Left ventricle myocardium inferior (tissue), 1 donor: ENCODE data around the gene ROCK2. TPM values are rescaled to one million over a fixed set of nuclear protein-coding genes. Genes with fewer than 3 reads are reported as not detected.

ENCODE experiments used
- DNase-seq: peaks from one replicate; pipeline ENCODE4 v3.0.0-alpha.2; 2020
- H3K27ac ChIP-seq: fragments of 200-600 bp; replicated peaks from 2 replicates; pipeline ENCODE4 v1.8.0; 2021
- H3K27me3 ChIP-seq: fragments of 200-600 bp; 2 replicates; pipeline ENCODE4 v1.8.0; 2021; ENCODE audit warnings: low read depth
- H3K36me3 ChIP-seq: fragments of 200-600 bp; 2 replicates; pipeline ENCODE4 v1.8.0; 2021
- H3K4me1 ChIP-seq: fragments of 200-600 bp; 2 replicates; pipeline ENCODE4 v1.8.0; 2021
- H3K4me3 ChIP-seq: fragments of 200-600 bp; 2 replicates; pipeline ENCODE4 v1.8.0; 2021; ENCODE audit warnings: mild to moderate bottlenecking, moderate library complexity
- H3K9me3 ChIP-seq: fragments of 200-600 bp; replicated peaks from 2 replicates; pipeline ENCODE4 v1.8.0; 2021
- intact Hi-C: fragments of 100-400 bp; cut with micrococcal nuclease; formaldehyde crosslinking; loops from one replicate; pipeline ENCODE4 v1.11.0; 2022
- total RNA-seq: library from RNA; stranded (reverse); fragmentation: NEBNext Ultra II Directional; extraction: Animal tissue kit (Norgen Biotek cat#: 25700); gene quantifications from one replicate; pipeline ENCODE4 v1.2.1, GENCODE V29; 2021
- TF ChIP-seq, protein P1 (sequence below): fragments of 200-600 bp; IDR thresholded peaks from 2 replicates; pipeline ENCODE4 v1.8.0; 2021; ENCODE audit warnings: antibody characterized with exemption, mild to moderate bottlenecking, borderline replicate concordance
- donor health status: DM: no; HTN: yes; CAD: no; lungs with severe emphysema.

Gene ROCK2
- total RNA-seq, 1 donor from 2014 or later: 30.2 TPM

DNA sequence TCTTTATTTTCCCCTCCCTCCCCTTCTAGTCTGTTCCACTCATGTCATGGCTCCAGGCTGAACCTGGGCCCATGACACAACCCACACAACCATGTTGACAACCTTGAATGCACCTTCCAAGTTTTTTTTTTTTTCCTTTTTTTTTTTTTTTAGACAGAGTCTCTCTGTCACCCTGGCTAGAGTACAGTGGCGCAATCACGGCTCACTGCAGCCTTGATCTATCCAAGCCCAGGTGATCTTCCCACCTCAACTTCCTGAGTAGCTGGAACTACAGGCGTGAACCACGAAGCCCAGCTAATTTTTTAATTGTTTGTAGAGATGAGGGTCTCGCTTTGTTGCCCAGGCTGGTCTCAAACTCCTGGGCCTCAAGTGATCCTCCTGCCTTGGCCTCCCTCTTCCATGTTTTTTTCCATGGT lies 21.9 kb upstream of the ROCK2 start:
- no peak for DNase-seq
- Histone ChIP-seq H3K4me3 (no peak overlapping the region), H3K27me3 (no peaks in the 10 kb centered on the region), H3K4me1 (peaks cover 21% of the 10 kb centered on the region), H3K9me3 (no peaks in the 10 kb centered on the region), H3K27ac (no peak overlapping the region), H3K36me3 (no peaks in the 10 kb centered on the region)
- intact Hi-C loops: no loop called here
- TF ChIP-seq, protein P1, sequence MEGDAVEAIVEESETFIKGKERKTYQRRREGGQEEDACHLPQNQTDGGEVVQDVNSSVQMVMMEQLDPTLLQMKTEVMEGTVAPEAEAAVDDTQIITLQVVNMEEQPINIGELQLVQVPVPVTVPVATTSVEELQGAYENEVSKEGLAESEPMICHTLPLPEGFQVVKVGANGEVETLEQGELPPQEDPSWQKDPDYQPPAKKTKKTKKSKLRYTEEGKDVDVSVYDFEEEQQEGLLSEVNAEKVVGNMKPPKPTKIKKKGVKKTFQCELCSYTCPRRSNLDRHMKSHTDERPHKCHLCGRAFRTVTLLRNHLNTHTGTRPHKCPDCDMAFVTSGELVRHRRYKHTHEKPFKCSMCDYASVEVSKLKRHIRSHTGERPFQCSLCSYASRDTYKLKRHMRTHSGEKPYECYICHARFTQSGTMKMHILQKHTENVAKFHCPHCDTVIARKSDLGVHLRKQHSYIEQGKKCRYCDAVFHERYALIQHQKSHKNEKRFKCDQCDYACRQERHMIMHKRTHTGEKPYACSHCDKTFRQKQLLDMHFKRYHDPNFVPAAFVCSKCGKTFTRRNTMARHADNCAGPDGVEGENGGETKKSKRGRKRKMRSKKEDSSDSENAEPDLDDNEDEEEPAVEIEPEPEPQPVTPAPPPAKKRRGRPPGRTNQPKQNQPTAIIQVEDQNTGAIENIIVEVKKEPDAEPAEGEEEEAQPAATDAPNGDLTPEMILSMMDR: no peak

DNA sequence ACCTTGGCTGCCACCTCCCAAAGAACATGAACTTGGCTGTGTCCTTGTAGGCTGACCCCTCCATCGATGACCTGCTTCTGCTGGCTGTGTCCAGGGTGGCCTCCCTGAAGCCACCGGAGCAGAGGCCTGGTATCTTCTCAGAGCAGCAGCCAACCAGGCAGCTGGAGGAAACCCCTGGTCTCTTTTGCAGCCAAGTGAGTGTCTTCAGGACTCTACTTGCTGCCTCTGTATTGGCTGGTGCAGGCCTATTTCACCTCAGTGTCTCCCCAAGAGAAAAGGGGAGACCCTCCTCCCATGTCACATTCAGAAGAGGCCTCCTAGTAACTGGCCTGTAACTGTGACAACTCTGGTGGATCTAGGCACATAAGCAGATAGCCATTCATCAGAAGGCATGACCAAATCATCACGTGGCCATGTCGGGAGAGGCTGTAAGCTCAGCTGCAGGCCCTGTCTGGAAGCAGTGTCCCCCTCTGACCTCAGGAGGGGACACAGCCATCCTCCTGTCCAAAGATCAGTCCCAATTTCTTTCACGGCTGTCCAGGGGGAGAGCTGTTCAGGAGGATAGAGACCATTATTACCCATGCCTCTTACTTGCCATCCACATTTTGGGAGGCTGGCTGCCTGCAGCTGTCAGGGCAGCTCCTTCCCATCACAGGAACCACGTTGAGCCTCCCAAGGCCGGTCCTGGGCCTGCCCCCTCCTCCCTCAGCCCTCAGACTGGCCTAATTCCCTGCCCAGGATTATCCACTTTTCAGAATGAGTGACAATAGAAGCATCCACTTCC lies 20.9 kb upstream of the ROCK2 start:
- TF ChIP-seq, protein P1: no peak
- no peaks in the 10 kb centered on the region for H3K36me3 ChIP-seq
- no peak overlapping the region for H3K4me3 ChIP-seq
- DNase-seq: no peak
- no peaks in the 10 kb centered on the region for H3K9me3 ChIP-seq
- no peak overlapping the region for H3K27ac ChIP-seq
- intact Hi-C loops: no loop called here
- no peaks in the 10 kb centered on the region for H3K27me3 ChIP-seq
- peaks cover 21% of the 10 kb centered on the region for H3K4me1 ChIP-seq

DNA sequence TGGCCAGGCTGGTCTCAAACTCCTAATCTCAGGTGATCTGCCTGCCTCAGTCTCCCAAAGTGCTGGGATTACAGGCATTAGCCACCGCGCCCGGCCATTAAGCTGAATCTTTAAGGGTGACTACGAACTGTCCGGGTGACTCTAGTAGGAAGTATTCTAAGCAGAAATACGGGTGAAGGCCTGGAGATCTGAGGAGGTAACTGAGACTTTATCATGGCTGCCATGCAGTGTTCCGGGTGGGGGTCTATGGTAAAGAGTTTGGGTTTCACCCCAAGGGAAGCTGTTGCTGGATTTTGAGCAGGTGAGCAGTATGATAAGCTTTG lies 20.1 kb upstream of the ROCK2 start:
- Histone ChIP-seq H3K4me3 (no peak overlapping the region), H3K27me3 (no peaks in the 10 kb centered on the region), H3K4me1 (peaks cover 21% of the 10 kb centered on the region), H3K9me3 (no peaks in the 10 kb centered on the region), H3K36me3 (no peaks in the 10 kb centered on the region), H3K27ac (no peak overlapping the region)
- DNase-seq: no peak
- TF ChIP-seq, protein P1: no peak
- intact Hi-C loops: no loop called here

DNA sequence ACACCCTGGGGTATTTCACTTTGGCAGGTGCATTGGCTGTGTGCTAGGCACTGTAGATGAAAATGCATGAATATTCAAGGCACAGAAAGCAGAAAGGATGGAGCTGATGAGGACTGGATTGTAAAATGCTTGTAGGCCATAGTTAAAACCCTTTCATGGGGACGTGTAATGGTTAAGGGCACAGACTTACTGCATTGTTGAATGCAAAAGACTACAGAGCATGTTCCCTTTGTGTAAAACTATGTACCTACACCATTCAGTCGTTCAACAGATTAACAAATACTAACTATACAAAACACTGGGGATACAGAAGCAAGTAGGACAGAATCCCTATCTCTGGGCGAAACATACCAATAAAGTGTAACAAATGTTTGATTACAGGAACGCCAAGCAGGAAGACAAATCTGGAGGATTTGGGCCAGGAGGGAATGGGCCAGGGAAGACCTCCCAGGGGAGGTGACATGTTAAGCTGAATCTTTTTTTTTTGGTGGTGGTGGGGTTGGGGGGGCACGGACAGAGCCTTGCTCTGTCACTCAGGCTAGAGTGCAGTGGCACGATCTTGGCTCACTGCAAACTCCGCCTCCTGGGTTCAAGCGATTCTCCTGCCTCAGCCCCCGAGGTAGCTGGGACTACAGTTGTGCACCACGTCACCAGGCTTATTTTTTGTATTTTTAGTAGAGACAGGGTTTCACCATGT lies 19.6 kb upstream of the ROCK2 start:
- TF ChIP-seq, protein P1: no peak
- Histone ChIP-seq H3K4me3 (no peak overlapping the region), H3K36me3 (no peaks in the 10 kb centered on the region), H3K27me3 (no peaks in the 10 kb centered on the region), H3K4me1 (peaks cover 21% of the 10 kb centered on the region), H3K9me3 (no peaks in the 10 kb centered on the region), H3K27ac (no peak overlapping the region)
- no peak for DNase-seq
- intact Hi-C loops: no loop called here

DNA sequence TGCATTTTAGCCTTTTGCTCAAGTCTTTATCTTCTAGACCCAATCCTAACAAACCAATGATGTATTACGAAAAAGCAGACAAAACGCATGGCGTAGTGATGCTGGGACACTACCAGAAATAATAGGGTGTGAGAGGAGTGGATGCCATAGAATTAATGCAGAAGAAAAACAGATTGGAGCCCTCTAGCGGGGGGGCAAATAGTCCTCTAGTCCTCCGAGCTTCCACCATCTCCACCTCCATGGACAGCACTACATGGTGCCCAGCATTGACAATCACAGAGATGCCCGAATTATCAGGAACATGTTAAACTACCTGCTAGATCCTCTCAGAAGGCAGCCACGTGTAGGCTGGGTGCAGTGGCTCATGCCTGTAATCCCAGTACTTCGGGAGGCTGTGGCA lies 15.4 kb upstream of the ROCK2 start:
- Histone ChIP-seq H3K4me3 (no peak overlapping the region), H3K9me3 (no peaks in the 10 kb centered on the region), H3K4me1 (peaks cover 12% of the 10 kb centered on the region), H3K27ac (no peak overlapping the region), H3K36me3 (no peaks in the 10 kb centered on the region), H3K27me3 (no peaks in the 10 kb centered on the region)
- intact Hi-C loops: no loop called here
- no peak for DNase-seq
- TF ChIP-seq, protein P1: no peak
